Keratinocyte (primary cell): Measurements from ENCODE around the gene CPAMD8. TPM values are rescaled to one million over a fixed set of nuclear protein-coding genes. Genes with fewer than 3 reads are reported as not detected.

Experiments
- DNase-seq: peaks from one replicate; pipeline ENCODE4 v3.0.0-alpha.2; 2011; ENCODE audit warnings: low read depth, missing footprints, low spot score
- FAIRE-seq: peaks from 2 replicates; lab custom pipeline; 2011; peaks lifted over from hg19 to GRCh38; lab: Jason Lieb, UNC
- H2AFZ ChIP-seq: 2 replicates; pipeline ENCODE4 v1.6.0; 2012; ENCODE audit warnings: low read length, control low read depth, inconsistent platforms; ENCODE audit not compliant: control insufficient read depth
- H3K27ac ChIP-seq: 2 replicates; pipeline ENCODE4 v1.5.1; 2011; ENCODE audit warnings: low read length; ENCODE audit not compliant: control insufficient read depth, insufficient read depth
- H3K27me3 ChIP-seq: 3 replicates; pipeline ENCODE4 v1.6.0; 2011; ENCODE audit warnings: low read length; ENCODE audit not compliant: control insufficient read depth, insufficient read depth; ENCODE audit errors: extremely low read depth
- H3K36me3 ChIP-seq, 2 experiments: 2 replicates in 1 of 2; 3 replicates in 1 of 2; pipeline ENCODE4 v1.5.1; 2011; ENCODE audit warnings: low read length in 2 of 2, mild to moderate bottlenecking in 1 of 2; ENCODE audit not compliant: control insufficient read depth in 2 of 2, insufficient read depth in 2 of 2; ENCODE audit errors: extremely low read depth in 1 of 2
- H3K4me1 ChIP-seq: 3 replicates; pipeline ENCODE4 v1.5.1; 2011; ENCODE audit warnings: low read length; ENCODE audit not compliant: control insufficient read depth, insufficient read depth; ENCODE audit errors: extremely low read depth
- H3K4me2 ChIP-seq: 3 replicates; pipeline ENCODE4 v1.6.0; 2011; ENCODE audit warnings: low read depth, low read length; ENCODE audit not compliant: control insufficient read depth, insufficient read depth; ENCODE audit errors: extremely low read depth
- H3K4me3 ChIP-seq, 3 experiments: fragments of 200-600 bp in 1 of 3; sonication (generic) in 1 of 3; 2 replicates in 2 of 3; 3 replicates in 1 of 3; pipeline ENCODE4 v1.5.1; 2011 to 2016; ENCODE audit warnings: low read length in 3 of 3, mild to moderate bottlenecking in 3 of 3, control low read depth in 2 of 3, inconsistent platforms in 1 of 3, low read depth in 1 of 3, mixed read lengths in 1 of 3, mixed run types in 1 of 3, moderate library complexity in 1 of 3; ENCODE audit not compliant: control insufficient read depth in 2 of 3, insufficient read depth in 2 of 3; ENCODE audit errors: extremely low read depth in 1 of 3
- H3K79me2 ChIP-seq: 2 replicates; pipeline ENCODE4 v1.6.0; 2012; ENCODE audit warnings: low read length; ENCODE audit not compliant: control insufficient read depth, insufficient read depth
- H3K9ac ChIP-seq: 3 replicates; pipeline ENCODE4 v1.6.0; 2011; ENCODE audit warnings: low read length; ENCODE audit not compliant: control insufficient read depth, insufficient read depth; ENCODE audit errors: extremely low read depth
- H3K9me1 ChIP-seq: 3 replicates; pipeline ENCODE4 v1.6.0; 2011; ENCODE audit warnings: low read length; ENCODE audit not compliant: control insufficient read depth, insufficient read depth; ENCODE audit errors: extremely low read depth
- H3K9me3 ChIP-seq: 2 replicates; pipeline ENCODE4 v1.5.1; 2012; ENCODE audit warnings: low read depth, low read length; ENCODE audit not compliant: control insufficient read depth
- H4K20me1 ChIP-seq: 3 replicates; pipeline ENCODE4 v1.6.0; 2011; ENCODE audit warnings: low read length; ENCODE audit not compliant: control insufficient read depth, insufficient read depth; ENCODE audit errors: extremely low read depth
- EZH2 ChIP-seq: IDR thresholded peaks from one replicate; pipeline ENCODE4 v1.6.1; 2012; ENCODE audit warnings: inconsistent platforms, mild to moderate bottlenecking, low read length, moderate library complexity
- dilution Hi-C: fragments of 300-500 bp; cut with MboI; formaldehyde crosslinking; loops from one replicate; pipeline ENCODE4 v1.7.0; 2020; ENCODE audit warnings: low sequenced_read_pairs; ENCODE audit not compliant: extremely low pct_ligation_motif_present
- polyA plus RNA-seq, 5 experiments: library from polyadenylated mRNA; depleted of rRNA in 3 of 5; stranded (reverse) in 3 of 5; stranded (forward) in 1 of 5; unstranded in 1 of 5; fragments of >200 nt; gene quantifications; 1 replicate in 1 of 5; 2 replicates in 3 of 5; 3 replicates in 1 of 5; pipeline versions ENCODE4 v1.2.1 to v1.2.3, GENCODE V29; 2011 to 2012; ENCODE audit warnings: missing spikeins in 2 of 5, low read depth in 1 of 5, low replicate concordance in 1 of 5
- TF ChIP-seq, protein P1 (sequence below), 3 experiments: IDR thresholded peaks in 1 of 3; conservative IDR thresholded peaks in 1 of 3; optimal IDR thresholded peaks in 1 of 3; 2 replicates in 2 of 3; 3 replicates in 1 of 3; pipeline versions ENCODE3 to v1.5.1; 2011; ENCODE audit warnings: low read length in 3 of 3, mild to moderate bottlenecking in 3 of 3, moderate library complexity in 2 of 3, control low read depth in 1 of 3, inconsistent platforms in 1 of 3; ENCODE audit not compliant: insufficient read depth in 2 of 3; ENCODE audit errors: extremely low read depth in 1 of 3

The CPAMD8 gene
- polyA plus RNA-seq, 1 donor (not counting 4 experiments of a cell fraction or from before 2014, with no cell fraction given) = 0.38 TPM

DNA sequence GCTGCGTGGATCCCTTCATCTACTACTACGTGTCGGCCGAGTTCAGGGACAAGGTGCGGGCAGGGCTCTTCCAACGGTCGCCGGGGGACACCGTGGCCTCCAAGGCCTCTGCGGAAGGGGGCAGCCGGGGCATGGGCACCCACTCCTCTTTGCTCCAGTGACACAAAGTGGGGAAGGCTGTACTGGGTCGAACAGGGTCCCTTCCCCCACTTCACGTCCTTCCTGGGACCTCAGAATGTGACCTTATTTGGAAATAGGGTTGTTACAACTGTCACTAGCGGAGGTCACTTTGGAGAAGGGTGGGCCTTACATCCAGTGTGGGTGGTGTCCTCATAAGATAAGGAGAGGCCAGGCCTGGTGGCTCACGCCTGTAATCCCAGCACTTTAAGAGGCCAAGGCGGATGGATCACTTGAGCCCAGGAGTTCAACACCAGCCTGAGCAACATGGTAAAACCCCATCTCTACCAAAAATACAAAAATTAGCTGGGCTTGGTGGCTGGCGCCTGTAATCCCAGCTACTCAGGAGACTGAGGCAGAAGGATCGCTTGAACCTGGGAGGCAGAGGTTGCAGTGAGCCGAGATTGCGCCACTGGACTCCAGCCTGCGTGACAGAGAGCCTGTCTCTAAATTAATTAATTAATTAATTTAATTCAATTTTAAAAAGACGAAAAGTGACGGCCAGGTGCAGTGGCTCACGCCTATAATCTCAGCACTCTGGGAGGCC is 136.0 kb downstream of the CPAMD8 start:
- H3K79me2 ChIP-seq = no peaks in the 10 kb centered on the region
- H3K4me2 ChIP-seq = no peak overlapping the region
- H3K4me1 ChIP-seq = no peaks in the 10 kb centered on the region
- dilution Hi-C loops = no loop called here
- TF ChIP-seq, protein P1, sequence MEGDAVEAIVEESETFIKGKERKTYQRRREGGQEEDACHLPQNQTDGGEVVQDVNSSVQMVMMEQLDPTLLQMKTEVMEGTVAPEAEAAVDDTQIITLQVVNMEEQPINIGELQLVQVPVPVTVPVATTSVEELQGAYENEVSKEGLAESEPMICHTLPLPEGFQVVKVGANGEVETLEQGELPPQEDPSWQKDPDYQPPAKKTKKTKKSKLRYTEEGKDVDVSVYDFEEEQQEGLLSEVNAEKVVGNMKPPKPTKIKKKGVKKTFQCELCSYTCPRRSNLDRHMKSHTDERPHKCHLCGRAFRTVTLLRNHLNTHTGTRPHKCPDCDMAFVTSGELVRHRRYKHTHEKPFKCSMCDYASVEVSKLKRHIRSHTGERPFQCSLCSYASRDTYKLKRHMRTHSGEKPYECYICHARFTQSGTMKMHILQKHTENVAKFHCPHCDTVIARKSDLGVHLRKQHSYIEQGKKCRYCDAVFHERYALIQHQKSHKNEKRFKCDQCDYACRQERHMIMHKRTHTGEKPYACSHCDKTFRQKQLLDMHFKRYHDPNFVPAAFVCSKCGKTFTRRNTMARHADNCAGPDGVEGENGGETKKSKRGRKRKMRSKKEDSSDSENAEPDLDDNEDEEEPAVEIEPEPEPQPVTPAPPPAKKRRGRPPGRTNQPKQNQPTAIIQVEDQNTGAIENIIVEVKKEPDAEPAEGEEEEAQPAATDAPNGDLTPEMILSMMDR (optimal IDR thresholded peaks at IDR 0.05 in 1 of 3, IDR thresholded peaks at IDR 0.05 in 1 of 3, conservative IDR thresholded peaks at IDR 0.05 in 1 of 3; ENCODE audit: extremely low read depth in 1 of 3, insufficient read depth in 2 of 3, low read length in 3 of 3) = no peak
- TF ChIP-seq EZH2 = no peak
- H3K27me3 ChIP-seq = no peaks in the 10 kb centered on the region
- DNase-seq (no peak), FAIRE-seq (no peak)
- no peaks in the 10 kb centered on the region for H3K9me1 ChIP-seq
- H3K4me3 ChIP-seq = no peak overlapping the region
- H2AFZ ChIP-seq = no peak overlapping the region
- H3K9me3 ChIP-seq = no peaks in the 10 kb centered on the region
- no peak overlapping the region for H3K27ac ChIP-seq
- H4K20me1 ChIP-seq = no peaks in the 10 kb centered on the region
- H3K9ac ChIP-seq = no peak overlapping the region
- H3K36me3 ChIP-seq = no peaks in the 10 kb centered on the region

DNA sequence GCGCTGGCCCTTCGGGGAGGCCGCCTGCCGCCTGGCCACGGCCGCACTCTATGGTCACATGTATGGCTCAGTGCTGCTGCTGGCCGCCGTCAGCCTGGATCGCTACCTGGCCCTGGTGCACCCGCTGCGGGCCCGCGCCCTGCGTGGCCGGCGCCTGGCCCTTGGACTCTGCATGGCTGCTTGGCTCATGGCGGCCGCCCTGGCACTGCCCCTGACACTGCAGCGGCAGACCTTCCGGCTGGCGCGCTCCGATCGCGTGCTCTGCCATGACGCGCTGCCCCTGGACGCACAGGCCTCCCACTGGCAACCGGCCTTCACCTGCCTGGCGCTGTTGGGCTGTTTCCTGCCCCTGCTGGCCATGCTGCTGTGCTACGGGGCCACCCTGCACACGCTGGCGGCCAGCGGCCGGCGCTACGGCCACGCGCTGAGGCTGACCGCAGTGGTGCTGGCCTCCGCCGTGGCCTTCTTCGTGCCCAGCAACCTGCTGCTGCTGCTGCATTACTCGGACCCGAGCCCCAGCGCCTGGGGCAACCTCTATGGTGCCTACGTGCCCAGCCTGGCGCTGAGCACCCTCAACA is 136.6 kb downstream of the CPAMD8 start:
- no peaks in the 10 kb centered on the region for H3K4me1 ChIP-seq
- H3K79me2 ChIP-seq = no peaks in the 10 kb centered on the region
- dilution Hi-C loops = no loop called here
- no peak overlapping the region for H3K9ac ChIP-seq
- H3K9me3 ChIP-seq = no peaks in the 10 kb centered on the region
- no peak overlapping the region for H3K27ac ChIP-seq
- FAIRE-seq (no peak), DNase-seq (no peak)
- TF ChIP-seq, protein P1 (optimal IDR thresholded peaks at IDR 0.05 in 1 of 3, IDR thresholded peaks at IDR 0.05 in 1 of 3, conservative IDR thresholded peaks at IDR 0.05 in 1 of 3; ENCODE audit: extremely low read depth in 1 of 3, insufficient read depth in 2 of 3, low read length in 3 of 3) = no peak
- TF ChIP-seq EZH2 = no peak
- H3K4me2 ChIP-seq = no peak overlapping the region
- no peak overlapping the region for H3K4me3 ChIP-seq
- no peaks in the 10 kb centered on the region for H3K27me3 ChIP-seq
- no peaks in the 10 kb centered on the region for H3K36me3 ChIP-seq
- no peak overlapping the region for H2AFZ ChIP-seq
- H3K9me1 ChIP-seq = no peaks in the 10 kb centered on the region
- no peaks in the 10 kb centered on the region for H4K20me1 ChIP-seq
